ENCODE results near the gene PACRG. TPM values are rescaled to one million over a fixed set of nuclear protein-coding genes. Genes with fewer than 3 reads are reported as not detected.

The PACRG gene
- total and polyA plus RNA-seq, 2 of the 4 experiments (the other 2 are of a cell fraction): not detected

DNA sequence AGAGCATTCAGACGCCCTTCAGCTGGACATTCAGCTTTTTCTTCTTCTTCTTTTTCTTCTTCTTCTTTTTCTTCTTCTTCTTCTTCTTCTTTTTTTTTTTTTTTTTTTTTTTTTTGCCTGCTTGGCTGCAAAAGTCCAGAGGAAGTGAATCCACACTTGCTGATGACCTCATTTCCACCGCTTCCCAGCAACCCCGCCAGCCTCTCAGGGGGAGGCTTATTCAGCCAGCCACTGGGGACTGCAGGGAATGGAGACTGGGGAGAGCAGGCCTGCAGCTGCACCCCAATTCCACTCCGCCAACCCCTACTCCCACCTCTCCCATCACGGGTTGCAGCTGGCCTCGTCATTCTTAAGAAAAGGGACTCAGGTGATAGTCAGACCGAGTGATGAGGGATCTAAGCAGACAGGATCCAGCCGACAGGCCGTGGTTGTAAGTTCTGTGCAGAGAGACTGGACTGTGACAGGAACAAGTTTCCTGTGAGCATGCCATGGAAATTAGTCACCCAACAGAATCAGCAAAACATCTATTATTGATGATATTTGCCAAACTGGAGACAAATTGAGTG is 627.7 kb downstream of the PACRG start (continued):
- TF ChIP-seq, protein P1, sequence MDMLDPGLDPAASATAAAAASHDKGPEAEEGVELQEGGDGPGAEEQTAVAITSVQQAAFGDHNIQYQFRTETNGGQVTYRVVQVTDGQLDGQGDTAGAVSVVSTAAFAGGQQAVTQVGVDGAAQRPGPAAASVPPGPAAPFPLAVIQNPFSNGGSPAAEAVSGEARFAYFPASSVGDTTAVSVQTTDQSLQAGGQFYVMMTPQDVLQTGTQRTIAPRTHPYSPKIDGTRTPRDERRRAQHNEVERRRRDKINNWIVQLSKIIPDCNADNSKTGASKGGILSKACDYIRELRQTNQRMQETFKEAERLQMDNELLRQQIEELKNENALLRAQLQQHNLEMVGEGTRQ (IDR thresholded peaks at IDR 0.05; ENCODE audit: low read depth, low read length): no peak
- no peak for TF ChIP-seq CEBPB (IDR thresholded peaks at IDR 0.05; ENCODE audit: low read depth, low read length)
- no peak for TF ChIP-seq MXI1 (IDR thresholded peaks at IDR 0.05; ENCODE audit: borderline replicate concordance, low read depth, low read length)

DNA sequence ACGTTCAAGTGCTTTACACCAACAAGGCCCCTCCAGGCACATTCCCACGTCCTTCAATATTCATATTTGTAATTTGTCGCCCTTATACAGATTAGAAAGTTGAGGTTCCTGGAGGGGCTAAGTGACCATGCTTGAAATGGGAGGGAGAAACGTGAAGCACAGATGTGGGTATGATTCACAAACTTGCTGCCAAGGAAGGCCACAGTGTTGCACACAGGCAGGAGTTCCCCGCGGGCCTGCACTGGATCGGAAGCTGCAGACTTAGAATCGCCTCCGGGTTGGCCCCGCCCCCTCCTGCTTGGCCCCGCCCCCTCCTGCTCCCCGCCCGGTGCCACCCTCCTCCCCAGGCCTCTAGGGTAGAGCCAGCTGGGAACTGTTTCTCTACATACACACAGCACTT is 628.5 kb downstream of the PACRG start:
- no peak overlapping the region for H2BK20ac ChIP-seq (ENCODE audit: low read depth, low read length)
- H4K8ac ChIP-seq (ENCODE audit: low read depth in 2 of 2, low read length in 2 of 2): peak overlapping the region in 1 of 2 experiments; percentile 83
- H4K91ac ChIP-seq (ENCODE audit: insufficient read depth, low read depth, low read length): no peak overlapping the region

More for the DNA sequence above, 628.5 kb downstream of the PACRG start:
- H2BK15ac ChIP-seq (ENCODE audit: low read depth, low read length): no peak overlapping the region
- intact Hi-C loops (cut with micrococcal nuclease) (no loop called here), in situ Hi-C loops (cut with MboI; ENCODE audit: low sequenced_read_pairs) (no loop called here), dilution Hi-C loops (cut with HindIII; ENCODE audit: low sequenced_read_pairs, unreplicated experiment) (no loop called here)
- H3K27me3 ChIP-seq (ENCODE audit: control insufficient read depth, insufficient read depth, low read length): no peaks in the 10 kb centered on the region
- H3K9ac ChIP-seq (ENCODE audit: low read depth, low read length): no peak overlapping the region
- H2BK120ac ChIP-seq (ENCODE audit: low read depth, low read length): no peak overlapping the region
- H3K9me3 ChIP-seq (ENCODE audit: control insufficient read depth, insufficient read depth, low read length): no peaks in the 10 kb centered on the region
- WGBS, 2 experiments (ENCODE audit: extremely low coverage in 2 of 2, insufficient read length in 1 of 2): no CpG with 5 or more reads among the region's 13 CpGs
- no TSS peak for BruUV-seq (replicated peaks)
- H2AFZ ChIP-seq (replicated peaks; ENCODE audit: low read length, poor library complexity): peak overlapping the region; percentile 53
- H3K79me1 ChIP-seq (ENCODE audit: low read depth in 1 of 2, low read length in 2 of 2): no peaks in the 10 kb centered on the region
- TF ChIP-seq BHLHE40 (IDR thresholded peaks at IDR 0.05; ENCODE audit: low read depth, low read length) (no peak), CHD1 (IDR thresholded peaks at IDR 0.05; ENCODE audit: low read depth, low read length) (no peak), RAD21 (IDR thresholded peaks at IDR 0.05; ENCODE audit: low read length) (no peak), RCOR1 (IDR thresholded peaks at IDR 0.05; ENCODE audit: insufficient replicate concordance, low read length) (no peak), RFX5 (IDR thresholded peaks at IDR 0.05; ENCODE audit: low read depth, low read length) (no peak), MXI1 (IDR thresholded peaks at IDR 0.05; ENCODE audit: borderline replicate concordance, low read depth, low read length) (no peak), MAZ (IDR thresholded peaks at IDR 0.05; ENCODE audit: borderline replicate concordance, low read depth, low read length) (no peak)
- H3K18ac ChIP-seq (ENCODE audit: low read depth, low read length): no peak overlapping the region
- H3K56ac ChIP-seq (ENCODE audit: extremely low read depth, insufficient read depth, low read length): no peak overlapping the region
- 0 out of 2 replicates have a peak overlapping the region, but pooled peaks have one; percentile 23 for H3K4ac ChIP-seq (ENCODE audit: low read depth, low read length)
- ATAC-seq (ENCODE audit: low read depth): peak; percentile 38
- peaks cover 8% of the 10 kb centered on the region; the same call in 1 of the 2 replicates for H3K4me1 ChIP-seq (ENCODE audit: control insufficient read depth, insufficient read depth, low read length)
- no peak overlapping the region for H3K4me3 ChIP-seq (ENCODE audit: insufficient read depth, low read depth, low read length)
- H3K9me1 ChIP-seq (ENCODE audit: insufficient read depth, low read length): no peaks in the 10 kb centered on the region; the same call in 1 of the 2 replicates
- ChIA-PET CTCF (no interaction called here), POLR2A (ENCODE audit: unreplicated experiment) (no interaction called here)
- no peak overlapping the region for H3K23ac ChIP-seq (ENCODE audit: low read depth, low read length)
- H2BK5ac ChIP-seq (ENCODE audit: low read depth, low read length, poor library complexity, severe bottlenecking): peak overlapping the region; percentile 87
- H4K5ac ChIP-seq (ENCODE audit: low read depth, low read length): no peak overlapping the region
- H3K4me2 ChIP-seq (ENCODE audit: low read depth, low read length): no peak overlapping the region
- H3K27ac ChIP-seq (ENCODE audit: insufficient read depth, low read length): no peak overlapping the region
- no peaks in the 10 kb centered on the region for H4K20me1 ChIP-seq (ENCODE audit: insufficient read depth, low read length)
- no peak overlapping the region for H3K14ac ChIP-seq (replicated peaks; ENCODE audit: low read depth, low read length)
- no peak overlapping the region for H2AK9ac ChIP-seq (replicated peaks; ENCODE audit: low read depth, low read length, poor library complexity)
- no peaks in the 10 kb centered on the region for H3K36me3 ChIP-seq (ENCODE audit: control insufficient read depth, insufficient read depth, low read length)
- DNase-seq: peak; percentile 71
- no peak overlapping the region for H2AK5ac ChIP-seq (ENCODE audit: low read depth, low read length)
